Measurements from ENCODE around the gene HEATR5A.

- TF ChIP-seq CEBPB (IDR thresholded peaks at IDR 0.05): no peak
- no peak for TF ChIP-seq CREB1 (IDR thresholded peaks at IDR 0.05; ENCODE audit: low read depth)
- TF ChIP-seq TAF1 (IDR thresholded peaks at IDR 0.05; ENCODE audit: low read depth): no peak
- TF ChIP-seq YY1 (IDR thresholded peaks at IDR 0.05; ENCODE audit: low read depth): no peak
- no peak for TF ChIP-seq NFIC (IDR thresholded peaks at IDR 0.05)
- no peak for TF ChIP-seq REST (IDR thresholded peaks at IDR 0.05; ENCODE audit: low read depth)
- no peak for TF ChIP-seq MAX (IDR thresholded peaks at IDR 0.05)
- no peak for TF ChIP-seq ZBTB7A (IDR thresholded peaks at IDR 0.05; ENCODE audit: low read depth)
- no peak for TF ChIP-seq EP300 (IDR thresholded peaks at IDR 0.05; ENCODE audit: borderline replicate concordance)
These were observed 14.6 kb downstream of the HEATR5A start for GRCh38 chr14:31405599-31406232.

Data from Ishikawa (cell line).